Transverse colon (tissue), 4 donors: ENCODE measurements around the gene CTSA.

Experiments used
- POLR2A ChIP-seq: fragments of 450-650 bp; IDR thresholded peaks from one replicate; pipeline ENCODE4 v1.6.1; 2016; ENCODE audit warnings: antibody characterized with exemption, mild to moderate bottlenecking, moderate library complexity
- POLR2AphosphoS5 ChIP-seq, 3 donors: sonication (generic); formaldehyde crosslinking; IDR thresholded peaks; one replicate each; pipeline ENCODE4 v1.6.1; 2016; ENCODE audit warnings: antibody characterized with exemption in 3 of 3
- TF ChIP-seq, protein P1 (sequence below), 5 experiments: fragments of 200-600 bp in 3 of 5; fragments of 450-650 bp in 2 of 5; sonication (generic) in 3 of 5; IDR thresholded peaks; 1 replicate in 2 of 5; 2 replicates in 3 of 5; pipeline ENCODE4 v1.5.1; 2016 to 2017; ENCODE audit warnings: antibody characterized with exemption in 5 of 5, inconsistent platforms in 3 of 5, mild to moderate bottlenecking in 2 of 5, moderate library complexity in 1 of 5

DNA sequence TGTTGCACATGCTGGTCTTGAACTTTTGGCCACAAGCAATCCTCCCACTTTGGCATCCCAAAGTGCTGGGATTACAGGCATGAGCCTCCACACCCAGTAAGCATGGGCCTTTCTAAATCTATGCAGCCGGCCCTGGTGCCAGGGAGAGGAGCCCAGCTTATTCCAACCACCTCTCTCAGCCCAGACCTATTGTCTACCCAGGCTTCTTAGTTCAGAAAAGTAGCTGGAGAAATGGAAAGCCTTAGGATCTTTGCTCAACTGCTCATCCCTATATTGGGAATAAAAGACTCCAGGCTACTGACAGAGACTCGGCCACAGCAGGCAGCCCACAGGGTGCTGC lies 35.6 kb downstream of the CTSA start:
- TF ChIP-seq, protein P1, sequence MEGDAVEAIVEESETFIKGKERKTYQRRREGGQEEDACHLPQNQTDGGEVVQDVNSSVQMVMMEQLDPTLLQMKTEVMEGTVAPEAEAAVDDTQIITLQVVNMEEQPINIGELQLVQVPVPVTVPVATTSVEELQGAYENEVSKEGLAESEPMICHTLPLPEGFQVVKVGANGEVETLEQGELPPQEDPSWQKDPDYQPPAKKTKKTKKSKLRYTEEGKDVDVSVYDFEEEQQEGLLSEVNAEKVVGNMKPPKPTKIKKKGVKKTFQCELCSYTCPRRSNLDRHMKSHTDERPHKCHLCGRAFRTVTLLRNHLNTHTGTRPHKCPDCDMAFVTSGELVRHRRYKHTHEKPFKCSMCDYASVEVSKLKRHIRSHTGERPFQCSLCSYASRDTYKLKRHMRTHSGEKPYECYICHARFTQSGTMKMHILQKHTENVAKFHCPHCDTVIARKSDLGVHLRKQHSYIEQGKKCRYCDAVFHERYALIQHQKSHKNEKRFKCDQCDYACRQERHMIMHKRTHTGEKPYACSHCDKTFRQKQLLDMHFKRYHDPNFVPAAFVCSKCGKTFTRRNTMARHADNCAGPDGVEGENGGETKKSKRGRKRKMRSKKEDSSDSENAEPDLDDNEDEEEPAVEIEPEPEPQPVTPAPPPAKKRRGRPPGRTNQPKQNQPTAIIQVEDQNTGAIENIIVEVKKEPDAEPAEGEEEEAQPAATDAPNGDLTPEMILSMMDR (IDR thresholded peaks at IDR 0.05), result no peak
- TF ChIP-seq POLR2A, result no peak
- TF ChIP-seq POLR2AphosphoS5 (IDR thresholded peaks at IDR 0.05), result no peak
